Heart left ventricle (tissue), 13 donors: ENCODE data around the gene RBM7.

Source experiments
- CTCF ChIP-seq, 12 donors: fragments of 200-600 bp; sonication (generic) in 4 of 12; IDR thresholded peaks; one replicate each; pipeline versions ENCODE4 v1.5.0 to v1.8.0; 2018 to 2022; ENCODE audit warnings: antibody characterized with exemption in 12 of 12, mild to moderate bottlenecking in 5 of 12
- POLR2A ChIP-seq, 2 donors: fragments of 450-650 bp; IDR thresholded peaks; one replicate each; pipeline ENCODE4 v1.6.1; 2017; ENCODE audit warnings: antibody characterized with exemption in 2 of 2, mild to moderate bottlenecking in 2 of 2, moderate library complexity in 2 of 2
- donor health status: ischemic (EF 13 %, LVEDD 7.1; RV severe dilation, severe dysfunction).
- donor health status: DM: no; HTN: yes; CAD: no.
- donor health status: DM: no; HTN: no; CAD: no.
- donor health status: ischemic (EF 25% LVEDD 6.9; RV normal size, moderate dysfunction).
- donor health status: ischemic (EF 25% LVEDD 5.7; RV mildly dilated, moderate dysfunction).
- donor health status: ischemic (EF 35%, LVEDD 5.7; RV mildly dilated, moderate dysfunction).
- donor health status: nonischemic (EF 11% LVEDD 7.7; RV severe dilation, severe dysfunction).
- donor health status: DM: yes; HTN: yes; CAD: no.
- donor health status: PGD.
- donor health status: ischemic (EF 29% LVEDD 5.4; RV normal size, mild dysfunction).
- donor health status: nonischemic (EF 23%, LVEDD 6.1; RV moderate dilation, normal function).

GRCh38 chr11:114396916-114397315 lies 3.5 kb upstream of the RBM7 start:
- no peak for TF ChIP-seq CTCF (IDR thresholded peaks at IDR 0.05)
- no peak for TF ChIP-seq POLR2A (IDR thresholded peaks at IDR 0.05)
